ENCODE results near the gene ADORA1. TPM values are rescaled to one million over a fixed set of nuclear protein-coding genes. Genes with fewer than 3 reads are reported as not detected.

Gene ADORA1
- total RNA-seq, 1 donor from 2014 or later: 7.0 TPM

GRCh38 chr1:203113308-203113707, 14.2 kb upstream of the ADORA1 start:
- no peak for DNase-seq (ENCODE audit: low read depth)
- no peak overlapping the region for H3K4me3 ChIP-seq (ENCODE audit: low read depth, low read length)
- peaks cover 29% of the 10 kb centered on the region for H3K27me3 ChIP-seq (ENCODE audit: control insufficient read depth, insufficient read depth, low read length)
- no peaks in the 10 kb centered on the region for H3K36me3 ChIP-seq (ENCODE audit: control insufficient read depth, insufficient read depth, low read length)
- TF ChIP-seq CTCF (IDR thresholded peaks at IDR 0.05; ENCODE audit: insufficient read depth, low read length, poor library complexity, severe bottlenecking): no peak

- H3K4me3 ChIP-seq (ENCODE audit: low read depth, low read length): no peak overlapping the region
- TF ChIP-seq CTCF (IDR thresholded peaks at IDR 0.05; ENCODE audit: insufficient read depth, low read length, poor library complexity, severe bottlenecking): no peak
- no peak for DNase-seq (ENCODE audit: low read depth)
- H3K27me3 ChIP-seq (ENCODE audit: control insufficient read depth, insufficient read depth, low read length): peaks cover 29% of the 10 kb centered on the region
- H3K36me3 ChIP-seq (ENCODE audit: control insufficient read depth, insufficient read depth, low read length): no peaks in the 10 kb centered on the region
These were observed 13.3 kb upstream of the ADORA1 start for GRCh38 chr1:203114202-203114601.

GRCh38 chr1:203116091-203116820, 11.3 kb upstream of the ADORA1 start:
- DNase-seq (ENCODE audit: low read depth): no peak
- TF ChIP-seq CTCF (IDR thresholded peaks at IDR 0.05; ENCODE audit: insufficient read depth, low read length, poor library complexity, severe bottlenecking): no peak
- Histone ChIP-seq H3K27me3 (ENCODE audit: control insufficient read depth, insufficient read depth, low read length) (peaks cover 25% of the 10 kb centered on the region), H3K4me3 (ENCODE audit: low read depth, low read length) (no peak overlapping the region), H3K36me3 (ENCODE audit: control insufficient read depth, insufficient read depth, low read length) (no peaks in the 10 kb centered on the region)

GRCh38 chr1:203117611-203118575, 9.6 kb upstream of the ADORA1 start:
- TF ChIP-seq CTCF (IDR thresholded peaks at IDR 0.05; ENCODE audit: insufficient read depth, low read length, poor library complexity, severe bottlenecking): peak; percentile 88
- peaks cover 18% of the 10 kb centered on the region for H3K27me3 ChIP-seq (ENCODE audit: control insufficient read depth, insufficient read depth, low read length)
- H3K4me3 ChIP-seq (ENCODE audit: low read depth, low read length): no peak overlapping the region
- DNase-seq (ENCODE audit: low read depth): no peak
- no peaks in the 10 kb centered on the region for H3K36me3 ChIP-seq (ENCODE audit: control insufficient read depth, insufficient read depth, low read length)

GRCh38 chr1:203120325-203121153, 7.0 kb upstream of the ADORA1 start:
- no peak for DNase-seq (ENCODE audit: low read depth)
- H3K36me3 ChIP-seq (ENCODE audit: control insufficient read depth, insufficient read depth, low read length): no peaks in the 10 kb centered on the region
- no peak for TF ChIP-seq CTCF (IDR thresholded peaks at IDR 0.05; ENCODE audit: insufficient read depth, low read length, poor library complexity, severe bottlenecking)
- no peak overlapping the region for H3K4me3 ChIP-seq (ENCODE audit: low read depth, low read length)
- H3K27me3 ChIP-seq (ENCODE audit: control insufficient read depth, insufficient read depth, low read length): peaks cover 12% of the 10 kb centered on the region

Measured in kidney epithelial cell (primary cell).